HepG2 (cell line): ENCODE measurements around the gene DRAXIN. TPM values are rescaled to one million over a fixed set of nuclear protein-coding genes. Genes with fewer than 3 reads are reported as not detected.

ENCODE experiments used
- AGO2 ChIP-seq: fragments of 200-400 bp; formaldehyde crosslinking; optimal IDR thresholded peaks from 2 replicates; pipeline ENCODE3; 2017; ENCODE audit warnings: mild to moderate bottlenecking, low read depth, low read length, moderate library complexity
- ARNTL ChIP-seq: sonication (generic); formaldehyde crosslinking; IDR thresholded peaks from 2 replicates; pipeline ENCODE4 v1.4.0; 2020; ENCODE audit warnings: mild to moderate bottlenecking, missing genetic modification reagents
- CSRNP2 ChIP-seq: sonication (generic); formaldehyde crosslinking; conservative IDR thresholded peaks from 2 replicates; pipeline ENCODE4 v1.8.0; 2022; ENCODE audit warnings: low read depth, missing genetic modification reagents
- PHF20 ChIP-seq: sonication (generic); formaldehyde crosslinking; IDR thresholded peaks from 2 replicates; pipeline ENCODE4 v1.5.0; 2020; ENCODE audit warnings: mild to moderate bottlenecking, missing genetic modification reagents
- RFX5 ChIP-seq: IDR thresholded peaks from 2 replicates; pipeline ENCODE4 v1.6.1; 2011; ENCODE audit warnings: low read depth, low read length, improper control_type of control experiment
- RNF219 ChIP-seq: sonication (generic); formaldehyde crosslinking; IDR thresholded peaks from 2 replicates; pipeline ENCODE4 v1.5.0; 2020; ENCODE audit warnings: mild to moderate bottlenecking, missing genetic modification reagents
- SMC3 ChIP-seq: IDR thresholded peaks from 2 replicates; pipeline ENCODE4 v1.6.1; 2011; ENCODE audit warnings: low read length, improper control_type of control experiment
- SSRP1 ChIP-seq: IDR thresholded peaks from 2 replicates; pipeline ENCODE4 v1.6.1; 2016; ENCODE audit warnings: control low read depth
- TBP ChIP-seq: sonication (generic); formaldehyde crosslinking; IDR thresholded peaks from 2 replicates; pipeline ENCODE4 v1.5.0; 2020; ENCODE audit warnings: missing genetic modification reagents
- THAP11 ChIP-seq: IDR thresholded peaks from 2 replicates; pipeline ENCODE4 v1.6.1; 2016; ENCODE audit warnings: missing biosample characterization, missing genetic modification reagents
- UBTF ChIP-seq: sonication (generic); formaldehyde crosslinking; IDR thresholded peaks from 2 replicates; pipeline ENCODE4 v1.4.0; 2020; ENCODE audit warnings: mild to moderate bottlenecking, missing genetic modification reagents
- XRCC5 ChIP-seq: fragments of 200-400 bp; formaldehyde crosslinking; optimal IDR thresholded peaks from 2 replicates; pipeline ENCODE3; 2017; ENCODE audit warnings: mild to moderate bottlenecking, low read length
- ZBTB7A ChIP-seq: sonication (generic); formaldehyde crosslinking; IDR thresholded peaks from 2 replicates; pipeline ENCODE4 v1.8.0; 2022; ENCODE audit warnings: mild to moderate bottlenecking, missing genetic modification reagents
- ZC3H13 ChIP-seq: sonication (generic); formaldehyde crosslinking; IDR thresholded peaks from 2 replicates; pipeline ENCODE4 v1.8.1; 2023; ENCODE audit warnings: mild to moderate bottlenecking, missing genetic modification reagents, moderate library complexity
- ZNF143 ChIP-seq: sonication (generic); formaldehyde crosslinking; IDR thresholded peaks from 2 replicates; pipeline ENCODE4 v1.4.0; 2020; ENCODE audit warnings: missing genetic modification reagents
- ZNF17 ChIP-seq: sonication (generic); formaldehyde crosslinking; IDR thresholded peaks from 2 replicates; pipeline ENCODE4 v1.5.0; 2020; ENCODE audit warnings: mild to moderate bottlenecking, missing genetic modification reagents
- ZNF281 ChIP-seq: sonication (generic); formaldehyde crosslinking; IDR thresholded peaks from 2 replicates; pipeline ENCODE4 v1.4.0; 2020; ENCODE audit warnings: missing genetic modification reagents, borderline replicate concordance
- ZNF414 ChIP-seq: sonication (generic); formaldehyde crosslinking; IDR thresholded peaks from 2 replicates; pipeline ENCODE4 v1.5.0; 2020; ENCODE audit warnings: missing genetic modification reagents
- ZNF557 ChIP-seq: sonication (generic); formaldehyde crosslinking; IDR thresholded peaks from 2 replicates; pipeline ENCODE4 v1.4.0; 2020; ENCODE audit warnings: missing genetic modification reagents
- ZNF580 ChIP-seq: IDR thresholded peaks from 2 replicates; pipeline ENCODE4 v1.6.1; 2016; ENCODE audit warnings: low read depth, borderline replicate concordance
- polyA plus RNA-seq, 8 experiments: library from polyadenylated mRNA; depleted of rRNA in 3 of 8; stranded (reverse) in 7 of 8; unstranded in 1 of 8; fragments of >200 nt; fragmentation: Illumina TruSeq in 4 of 8; extraction: Trizol in 4 of 8; gene quantifications; 2 replicates each; pipeline versions ENCODE4 v1.2.1 to v1.2.3, GENCODE V29; 2011 to 2016; ENCODE audit warnings: low read depth in 4 of 8, missing spikeins in 1 of 8, mixed read lengths in 1 of 8; ENCODE audit not compliant: insufficient read depth in 1 of 8
- total RNA-seq, 5 experiments: library from RNA; depleted of rRNA; stranded (reverse); fragments of >200 nt; fragmentation: Illumina TruSeq; extraction: Trizol; gene quantifications; 2 replicates each; pipeline ENCODE4 v1.2.3, GENCODE V29; 2016; ENCODE audit warnings: low read depth in 1 of 5

Gene DRAXIN
- total and polyA plus RNA-seq, 2 of the 13 experiments (the other 11 are each of a cell fraction or from before 2014, with no cell fraction given) = 0.02 TPM; not detected in 1

- no peak; the same call in 1 of the 2 replicates for TF ChIP-seq RNF219 (CRISPR knock-in tag)
- TF ChIP-seq RFX5 = no peak
- TF ChIP-seq ZNF557 (CRISPR knock-in tag) = no peak
- no peak for TF ChIP-seq ZNF143 (CRISPR knock-in tag)
- TF ChIP-seq THAP11 (CRISPR knock-in tag) = peak; percentile 60
- TF ChIP-seq ZNF17 (CRISPR knock-in tag) = no peak
- no peak for TF ChIP-seq CSRNP2 (CRISPR knock-in tag)
- TF ChIP-seq ZC3H13 (CRISPR knock-in tag) = 0 out of 2 replicates have a peak, but pooled peaks have one; percentile 62
- peak; percentile 31; the same call in 1 of the 2 replicates for TF ChIP-seq UBTF
- peak; percentile 79 for TF ChIP-seq XRCC5
- TF ChIP-seq ZNF580 = peak; percentile 36; the same call in 1 of the 2 replicates
- TF ChIP-seq TBP (CRISPR knock-in tag) = no peak
- TF ChIP-seq PHF20 (CRISPR knock-in tag) = peak; percentile 77
- TF ChIP-seq SMC3 = no peak
- TF ChIP-seq SSRP1 (CRISPR knock-in tag) = no peak
- TF ChIP-seq ZNF281 (CRISPR knock-in tag) = peak; percentile 36; the same call in 1 of the 2 replicates
- TF ChIP-seq AGO2 = no peak
- TF ChIP-seq ZNF414 = peak; percentile 83; the same call in 1 of the 2 replicates
- no peak for TF ChIP-seq ARNTL
- TF ChIP-seq ZBTB7A (CRISPR knock-in tag) = peak; percentile 13; the same call in 1 of the 2 replicates
These were observed 10.3 kb upstream of the DRAXIN start, which contains the start of gene MAD2L2 (continued) for GRCh38 chr1:11681071-11681771.
